Measurements from ENCODE around the gene FABP2.
"Not testable (repeated sequence)": the region's sequence is repeated elsewhere in the genome, so short reads cannot be mapped to it uniquely, and the experiment has no call there.

GRCh38 chr4:119339895-119340294 is 18.0 kb upstream of the FABP2 start:
- not testable (repeated sequence) for TF ChIP-seq CTCF (IDR thresholded peaks at IDR 0.05; ENCODE audit: insufficient read depth, low read length, poor library complexity, severe bottlenecking); EZH2phosphoT487 (conservative IDR thresholded peaks at IDR 0.05; ENCODE audit: low read length)
